ENCODE measurements around the gene SV2C. TPM values are rescaled to one million over a fixed set of nuclear protein-coding genes. Genes with fewer than 3 reads are reported as not detected.

The SV2C gene
- total RNA-seq, 5 donors from 2014 or later (not counting 1 experiment from before 2014, with no cell fraction given), result 0.03 to 0.07 (median 0.03) TPM; not detected in 2

GRCh38 chr5:76210946-76211345, 127.8 kb downstream of the SV2C start:
- Mint-ChIP-seq H3K27me3 (peaks cover 4 to 5% of the 10 kb centered on the region in 2 donors), H3K27ac (no peak overlapping the region), H3K9me3 (peaks cover 0 to 8% (median 5%) of the 10 kb centered on the region in 3 donors), H3K4me3 (no peak overlapping the region), H3K36me3 (no peaks in the 10 kb centered on the region), H3K4me1 (no peaks in the 10 kb centered on the region)
- Histone ChIP-seq H3K9me3 (no peaks in the 10 kb centered on the region), H3K27me3 (replicated peaks in 1 of 2; ENCODE audit: control insufficient read depth in 2 of 2, extremely low read depth in 1 of 2, insufficient read depth in 2 of 2, low read length in 1 of 2) (peaks cover 0 to 6% of the 10 kb centered on the region in 2 experiments), H3K36me3 (ENCODE audit: control insufficient read depth in 2 of 2, extremely low read depth in 1 of 2, insufficient read depth in 1 of 2, low read length in 1 of 2) (no peaks in the 10 kb centered on the region), H3K27ac (ENCODE audit: low read length) (no peak overlapping the region), H3K4me1 (ENCODE audit: control insufficient read depth in 1 of 2, extremely low read depth in 1 of 2, insufficient read depth in 2 of 2, low read length in 2 of 2) (no peaks in the 10 kb centered on the region), H3K4me3 (ENCODE audit: control insufficient read depth in 1 of 2, extremely low read depth in 1 of 2, low read length in 1 of 2) (no peak overlapping the region)
- no peak for DNase-seq
- ATAC-seq (replicated peaks in 1 of 4), result no peak
- CTCF ChIA-PET, result interaction anchor here in 1 of 2 donors (0.6 kb wide), 1 partner anchor 128 kb away, joined by 3 read pairs; no protein-coding TSS in a partner anchor
- POLR2A ChIA-PET, result no interaction called here

- H3K36me3 Mint-ChIP-seq, result no peaks in the 10 kb centered on the region
- H3K36me3 ChIP-seq (ENCODE audit: control insufficient read depth in 2 of 2, extremely low read depth in 1 of 2, insufficient read depth in 1 of 2, low read length in 1 of 2), result no peaks in the 10 kb centered on the region
- ChIA-PET CTCF (interaction anchor here in 1 of 2 donors (2.0 kb wide), 1 partner anchor 39 kb away, joined by 5 read pairs; no protein-coding TSS in a partner anchor), POLR2A (interaction anchor here in 1 of 2 donors (0.5 kb wide), 1 partner anchor 735 kb away, joined by 8 read pairs; no protein-coding TSS in a partner anchor)
- H3K9me3 Mint-ChIP-seq, result peaks cover 0 to 8% (median 5%) of the 10 kb centered on the region in 3 donors
- DNase-seq, result no peak
- WGBS (ENCODE audit: insufficient coverage), result no CpG with 5 or more reads among the region's 1 CpG
- H3K27me3 Mint-ChIP-seq, result peaks cover 3 to 4% of the 10 kb centered on the region in 2 donors
- peaks cover 0 to 6% of the 10 kb centered on the region in 2 experiments for H3K27me3 ChIP-seq (replicated peaks in 1 of 2; ENCODE audit: control insufficient read depth in 2 of 2, extremely low read depth in 1 of 2, insufficient read depth in 2 of 2, low read length in 1 of 2)
- no peaks in the 10 kb centered on the region for H3K4me1 Mint-ChIP-seq
- H3K4me3 Mint-ChIP-seq, result no peak overlapping the region
- H3K9me3 ChIP-seq, result no peaks in the 10 kb centered on the region
- H3K4me1 ChIP-seq (ENCODE audit: control insufficient read depth in 1 of 2, extremely low read depth in 1 of 2, insufficient read depth in 2 of 2, low read length in 2 of 2), result no peaks in the 10 kb centered on the region
- H3K4me3 ChIP-seq (ENCODE audit: control insufficient read depth in 1 of 2, extremely low read depth in 1 of 2, low read length in 1 of 2), result no peak overlapping the region
- H3K27ac Mint-ChIP-seq, result no peak overlapping the region
- H3K27ac ChIP-seq (ENCODE audit: low read length), result no peak overlapping the region
- ATAC-seq (replicated peaks in 1 of 4), result no peak
Observed at GRCh38 chr5:76213858-76214257, 130.7 kb downstream of the SV2C start.

GRCh38 chr5:76216748-76217147, 133.6 kb downstream of the SV2C start:
- Mint-ChIP-seq H3K9me3 (no peaks in the 10 kb centered on the region), H3K4me3 (no peak overlapping the region), H3K27ac (no peak overlapping the region), H3K4me1 (no peaks in the 10 kb centered on the region), H3K27me3 (peaks cover 3 to 4% of the 10 kb centered on the region in 2 donors), H3K36me3 (no peaks in the 10 kb centered on the region)
- Histone ChIP-seq H3K4me3 (ENCODE audit: control insufficient read depth in 1 of 2, extremely low read depth in 1 of 2, low read length in 1 of 2) (no peak overlapping the region), H3K9me3 (no peaks in the 10 kb centered on the region), H3K27ac (ENCODE audit: low read length) (no peak overlapping the region), H3K4me1 (ENCODE audit: control insufficient read depth in 1 of 2, extremely low read depth in 1 of 2, insufficient read depth in 2 of 2, low read length in 2 of 2) (no peaks in the 10 kb centered on the region), H3K27me3 (replicated peaks in 1 of 2; ENCODE audit: control insufficient read depth in 2 of 2, extremely low read depth in 1 of 2, insufficient read depth in 2 of 2, low read length in 1 of 2) (peaks cover 0 to 4% of the 10 kb centered on the region in 2 experiments), H3K36me3 (ENCODE audit: control insufficient read depth in 2 of 2, extremely low read depth in 1 of 2, insufficient read depth in 1 of 2, low read length in 1 of 2) (no peaks in the 10 kb centered on the region)
- ChIA-PET POLR2A (no interaction called here), CTCF (no interaction called here)
- ATAC-seq (replicated peaks in 1 of 4) (no peak), DNase-seq (no peak)
- no CpG with 5 or more reads among the region's 4 CpGs for WGBS (ENCODE audit: insufficient coverage)

GRCh38 chr5:76219636-76220035, 136.5 kb downstream of the SV2C start:
- no peak for DNase-seq
- no peaks in the 10 kb centered on the region for H3K36me3 Mint-ChIP-seq
- Histone ChIP-seq H3K4me1 (ENCODE audit: control insufficient read depth in 1 of 2, extremely low read depth in 1 of 2, insufficient read depth in 2 of 2, low read length in 2 of 2) (no peaks in the 10 kb centered on the region), H3K4me3 (ENCODE audit: control insufficient read depth in 1 of 2, extremely low read depth in 1 of 2, low read length in 1 of 2) (no peak overlapping the region), H3K9me3 (no peaks in the 10 kb centered on the region), H3K27me3 (replicated peaks in 1 of 2; ENCODE audit: control insufficient read depth in 2 of 2, extremely low read depth in 1 of 2, insufficient read depth in 2 of 2, low read length in 1 of 2) (no peaks in the 10 kb centered on the region), H3K27ac (ENCODE audit: low read length) (no peak overlapping the region), H3K36me3 (ENCODE audit: control insufficient read depth in 2 of 2, extremely low read depth in 1 of 2, insufficient read depth in 1 of 2, low read length in 1 of 2) (no peaks in the 10 kb centered on the region)
- no peak overlapping the region for H3K27ac Mint-ChIP-seq
- H3K27me3 Mint-ChIP-seq, result no peaks in the 10 kb centered on the region
- H3K4me3 Mint-ChIP-seq, result no peak overlapping the region
- no peak for ATAC-seq (replicated peaks in 1 of 4)
- ChIA-PET POLR2A (no interaction called here), CTCF (no interaction called here)
- H3K4me1 Mint-ChIP-seq, result no peaks in the 10 kb centered on the region
- no peaks in the 10 kb centered on the region for H3K9me3 Mint-ChIP-seq
- WGBS (ENCODE audit: insufficient coverage), result 80% methylated on average over 1 of the region's 4 CpGs

- no peaks in the 10 kb centered on the region for H3K9me3 ChIP-seq
- no peaks in the 10 kb centered on the region for H3K9me3 Mint-ChIP-seq
- no peaks in the 10 kb centered on the region for H3K27me3 Mint-ChIP-seq
- H3K27ac Mint-ChIP-seq, result no peak overlapping the region
- H3K4me1 Mint-ChIP-seq, result no peaks in the 10 kb centered on the region
- WGBS (ENCODE audit: insufficient coverage), result 60% methylated on average over 1 of the region's 4 CpGs
- H3K4me3 Mint-ChIP-seq, result no peak overlapping the region
- no peaks in the 10 kb centered on the region for H3K36me3 ChIP-seq (ENCODE audit: control insufficient read depth in 2 of 2, extremely low read depth in 1 of 2, insufficient read depth in 1 of 2, low read length in 1 of 2)
- H3K4me1 ChIP-seq (ENCODE audit: control insufficient read depth in 1 of 2, extremely low read depth in 1 of 2, insufficient read depth in 2 of 2, low read length in 2 of 2), result no peaks in the 10 kb centered on the region
- no peak for ATAC-seq (replicated peaks in 1 of 4)
- H3K27me3 ChIP-seq (replicated peaks in 1 of 2; ENCODE audit: control insufficient read depth in 2 of 2, extremely low read depth in 1 of 2, insufficient read depth in 2 of 2, low read length in 1 of 2), result no peaks in the 10 kb centered on the region
- no peak overlapping the region for H3K4me3 ChIP-seq (ENCODE audit: control insufficient read depth in 1 of 2, extremely low read depth in 1 of 2, low read length in 1 of 2)
- ChIA-PET POLR2A (no interaction called here), CTCF (no interaction called here)
- no peak overlapping the region for H3K27ac ChIP-seq (ENCODE audit: low read length)
- H3K36me3 Mint-ChIP-seq, result no peaks in the 10 kb centered on the region
- no peak for DNase-seq
Observed at GRCh38 chr5:76221311-76221710, 138.1 kb downstream of the SV2C start.

- no peaks in the 10 kb centered on the region for H3K27me3 Mint-ChIP-seq
- Histone ChIP-seq H3K9me3 (no peaks in the 10 kb centered on the region), H3K27me3 (replicated peaks in 1 of 2; ENCODE audit: control insufficient read depth in 2 of 2, extremely low read depth in 1 of 2, insufficient read depth in 2 of 2, low read length in 1 of 2) (no peaks in the 10 kb centered on the region), H3K27ac (ENCODE audit: low read length) (no peak overlapping the region), H3K4me3 (ENCODE audit: control insufficient read depth in 1 of 2, extremely low read depth in 1 of 2, low read length in 1 of 2) (no peak overlapping the region), H3K36me3 (ENCODE audit: control insufficient read depth in 2 of 2, extremely low read depth in 1 of 2, insufficient read depth in 1 of 2, low read length in 1 of 2) (no peaks in the 10 kb centered on the region), H3K4me1 (ENCODE audit: control insufficient read depth in 1 of 2, extremely low read depth in 1 of 2, insufficient read depth in 2 of 2, low read length in 2 of 2) (no peaks in the 10 kb centered on the region)
- DNase-seq (no peak), ATAC-seq (replicated peaks in 1 of 4) (no peak)
- ChIA-PET POLR2A (no interaction called here), CTCF (no interaction called here)
- H3K36me3 Mint-ChIP-seq, result no peaks in the 10 kb centered on the region
- H3K4me3 Mint-ChIP-seq, result no peak overlapping the region
- H3K9me3 Mint-ChIP-seq, result no peaks in the 10 kb centered on the region
- no CpG with 5 or more reads among the region's 3 CpGs for WGBS (ENCODE audit: insufficient coverage)
- H3K4me1 Mint-ChIP-seq, result no peaks in the 10 kb centered on the region
- no peak overlapping the region for H3K27ac Mint-ChIP-seq
Observed at GRCh38 chr5:76222318-76222717, 139.1 kb downstream of the SV2C start.

- H3K9me3 Mint-ChIP-seq, result no peaks in the 10 kb centered on the region
- no peak for ATAC-seq (replicated peaks in 1 of 4)
- H3K4me3 Mint-ChIP-seq, result no peak overlapping the region
- Histone ChIP-seq H3K27me3 (replicated peaks in 1 of 2; ENCODE audit: control insufficient read depth in 2 of 2, extremely low read depth in 1 of 2, insufficient read depth in 2 of 2, low read length in 1 of 2) (no peaks in the 10 kb centered on the region), H3K36me3 (ENCODE audit: control insufficient read depth in 2 of 2, extremely low read depth in 1 of 2, insufficient read depth in 1 of 2, low read length in 1 of 2) (no peaks in the 10 kb centered on the region), H3K4me1 (ENCODE audit: control insufficient read depth in 1 of 2, extremely low read depth in 1 of 2, insufficient read depth in 2 of 2, low read length in 2 of 2) (no peaks in the 10 kb centered on the region), H3K27ac (ENCODE audit: low read length) (no peak overlapping the region), H3K4me3 (ENCODE audit: control insufficient read depth in 1 of 2, extremely low read depth in 1 of 2, low read length in 1 of 2) (no peak overlapping the region), H3K9me3 (no peaks in the 10 kb centered on the region)
- no peaks in the 10 kb centered on the region for H3K4me1 Mint-ChIP-seq
- POLR2A ChIA-PET, result no interaction called here
- no peaks in the 10 kb centered on the region for H3K36me3 Mint-ChIP-seq
- WGBS (ENCODE audit: insufficient coverage), result no CpG with 5 or more reads among the region's 2 CpGs
- no peak overlapping the region for H3K27ac Mint-ChIP-seq
- CTCF ChIA-PET, result interaction anchor here in 1 of 2 donors (1.0 kb wide), 1 partner anchor 14 kb away, joined by 3 read pairs; no protein-coding TSS in a partner anchor
- DNase-seq, result no peak
- no peaks in the 10 kb centered on the region for H3K27me3 Mint-ChIP-seq
Observed at GRCh38 chr5:76223696-76224095, 140.5 kb downstream of the SV2C start.

All from T-cell (primary cell).